ENCODE data around the gene IGF2BP3. TPM values are rescaled to one million over a fixed set of nuclear protein-coding genes. Genes with fewer than 3 reads are reported as not detected.

IGF2BP3 gene
- total RNA-seq, 1 experiment from 2014 or later, result 11.7 TPM

DNA sequence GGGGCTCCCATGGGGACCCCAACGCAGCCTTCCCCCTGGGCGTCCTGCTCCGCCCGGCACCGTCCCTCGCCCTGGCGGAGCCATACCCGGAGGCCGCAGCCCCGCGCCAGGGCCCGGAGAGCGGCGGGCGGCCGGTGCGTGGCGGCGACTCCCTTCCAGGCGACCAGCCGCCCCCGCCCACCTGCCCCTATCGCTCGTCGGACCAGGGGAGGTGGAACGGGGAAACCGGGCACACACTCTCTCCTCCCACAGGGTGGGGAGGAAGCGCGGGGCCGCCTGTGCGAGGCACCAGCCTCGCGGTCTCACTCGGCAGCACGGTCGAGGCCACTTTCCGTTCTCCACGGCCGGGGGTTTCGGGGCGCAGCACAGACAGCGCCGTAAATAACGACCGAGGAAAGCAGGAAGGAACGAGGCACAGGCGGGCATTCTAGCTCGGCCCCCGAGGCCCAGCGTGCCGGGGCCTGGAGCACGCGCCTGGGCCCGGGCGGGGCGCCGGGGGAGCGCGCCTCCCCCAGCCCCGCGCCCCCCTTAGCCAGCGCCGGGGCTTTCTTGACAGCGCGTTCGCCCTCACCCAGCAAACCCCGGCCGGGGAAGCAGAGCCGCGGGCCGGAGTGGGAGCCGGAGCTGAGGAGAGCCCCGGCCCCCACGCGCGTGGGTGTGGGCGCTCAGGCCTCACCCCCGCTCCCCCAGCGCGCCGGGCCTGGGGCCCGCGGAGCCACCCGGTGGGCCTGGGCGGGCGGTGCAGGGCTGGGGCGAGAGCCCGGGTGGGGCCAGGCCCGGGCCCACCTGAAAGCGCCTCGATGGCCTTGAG lies 936 bp downstream of the IGF2BP3 start:
- no peaks in the 10 kb centered on the region for H3K36me3 ChIP-seq (ENCODE audit: low read depth, low read length)
- ChIA-PET CTCF (no interaction called here), POLR2A (ENCODE audit: unreplicated experiment) (interaction anchor here (0.5 kb wide), 1 partner anchor 236 kb away, joined by 3 read pairs; no protein-coding TSS in a partner anchor)
- peak overlapping the region; percentile 79 for H3K9ac ChIP-seq (ENCODE audit: low read length)
- peak overlapping the region; percentile 79; the same call in 1 of the 2 replicates for H3K27ac ChIP-seq (ENCODE audit: low read length)
- intact Hi-C loops (cut with micrococcal nuclease), result no loop called here
- ATAC-seq (no peak), DNase-seq (no peak)
- 0 out of 2 replicates have a peak, but pooled peaks cover 2% of the 10 kb centered on the region for H3K27me3 ChIP-seq (ENCODE audit: low read length)
- no peaks in the 10 kb centered on the region for H4K20me1 ChIP-seq (ENCODE audit: low read length)
- peak overlapping the region; percentile 84 for H3K4me2 ChIP-seq (ENCODE audit: low read length)
- H3K4me1 ChIP-seq (ENCODE audit: insufficient read depth, low read length), result peaks cover 48% of the 10 kb centered on the region
- H3K79me2 ChIP-seq (ENCODE audit: low read length), result peaks cover 57% of the 10 kb centered on the region
- H3K9me3 ChIP-seq (ENCODE audit: low read length), result no peaks in the 10 kb centered on the region
- H3K9me2 ChIP-seq (replicated peaks; ENCODE audit: low read length), result no peaks in the 10 kb centered on the region
- H3F3A ChIP-seq (ENCODE audit: low read length, unreplicated experiment), result no peaks in the 10 kb centered on the region
- H2AFZ ChIP-seq (ENCODE audit: low read length), result no peak overlapping the region
- no TSS peak for BruUV-seq (replicated peaks)
- H3K4me3 ChIP-seq (ENCODE audit: low read length), result peak overlapping the region; percentile 73
- TF ChIP-seq EZH2 (IDR thresholded peaks at IDR 0.05; ENCODE audit: low read length, unreplicated experiment) (no peak), EZH2phosphoT487 (IDR thresholded peaks at IDR 0.05; ENCODE audit: borderline replicate concordance, low read length) (no peak)
- TF ChIP-seq, protein P1, sequence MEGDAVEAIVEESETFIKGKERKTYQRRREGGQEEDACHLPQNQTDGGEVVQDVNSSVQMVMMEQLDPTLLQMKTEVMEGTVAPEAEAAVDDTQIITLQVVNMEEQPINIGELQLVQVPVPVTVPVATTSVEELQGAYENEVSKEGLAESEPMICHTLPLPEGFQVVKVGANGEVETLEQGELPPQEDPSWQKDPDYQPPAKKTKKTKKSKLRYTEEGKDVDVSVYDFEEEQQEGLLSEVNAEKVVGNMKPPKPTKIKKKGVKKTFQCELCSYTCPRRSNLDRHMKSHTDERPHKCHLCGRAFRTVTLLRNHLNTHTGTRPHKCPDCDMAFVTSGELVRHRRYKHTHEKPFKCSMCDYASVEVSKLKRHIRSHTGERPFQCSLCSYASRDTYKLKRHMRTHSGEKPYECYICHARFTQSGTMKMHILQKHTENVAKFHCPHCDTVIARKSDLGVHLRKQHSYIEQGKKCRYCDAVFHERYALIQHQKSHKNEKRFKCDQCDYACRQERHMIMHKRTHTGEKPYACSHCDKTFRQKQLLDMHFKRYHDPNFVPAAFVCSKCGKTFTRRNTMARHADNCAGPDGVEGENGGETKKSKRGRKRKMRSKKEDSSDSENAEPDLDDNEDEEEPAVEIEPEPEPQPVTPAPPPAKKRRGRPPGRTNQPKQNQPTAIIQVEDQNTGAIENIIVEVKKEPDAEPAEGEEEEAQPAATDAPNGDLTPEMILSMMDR (conservative IDR thresholded peaks at IDR 0.05; ENCODE audit: low read depth, low read length), result no peak

DNA sequence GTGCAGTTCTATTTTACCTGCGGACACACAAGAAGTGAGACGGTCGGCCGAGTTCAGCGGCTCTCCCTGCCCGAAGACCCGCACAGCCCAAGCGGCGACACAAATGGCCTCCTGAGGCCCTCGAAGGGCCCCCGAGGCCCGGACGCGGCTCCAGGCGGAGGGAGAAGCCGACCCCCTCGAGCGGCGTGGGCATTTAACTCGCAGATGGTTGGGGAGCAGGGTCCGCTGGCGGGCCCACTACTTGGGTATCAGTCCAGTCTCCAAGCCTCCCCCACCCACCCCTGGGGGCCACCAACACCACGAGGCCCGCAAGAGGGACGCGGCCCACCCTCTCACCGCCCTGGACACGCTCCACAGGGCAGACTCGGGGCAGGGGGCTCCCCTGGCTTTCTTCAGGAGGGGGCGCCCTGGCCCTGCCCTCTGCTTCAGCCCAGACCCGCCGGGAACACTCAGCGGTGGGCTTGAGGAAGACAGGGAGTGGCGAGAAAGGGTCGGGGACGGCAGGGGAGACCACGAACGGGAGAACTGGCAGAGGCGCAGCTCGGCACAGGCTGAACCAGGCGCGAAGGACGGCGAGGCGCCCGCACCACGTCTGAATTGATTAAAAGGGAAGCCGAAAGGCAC lies 1.7 kb downstream of the IGF2BP3 start:
- CTCF ChIA-PET, result interaction anchor here (0.5 to 1.4 kb wide), 3 partner anchors 111 to 1631 kb away, joined by 3 to 5 read pairs (median 5); no protein-coding TSS in a partner anchor
- TF ChIP-seq EZH2 (IDR thresholded peaks at IDR 0.05; ENCODE audit: low read length, unreplicated experiment) (no peak), EZH2phosphoT487 (IDR thresholded peaks at IDR 0.05; ENCODE audit: borderline replicate concordance, low read length) (no peak)
- TF ChIP-seq, protein P1 (conservative IDR thresholded peaks at IDR 0.05; ENCODE audit: low read depth, low read length), result no peak
- Histone ChIP-seq H2AFZ (ENCODE audit: low read length) (peak overlapping the region; percentile 69), H3K27ac (ENCODE audit: low read length) (no peak overlapping the region; the same call in 1 of the 2 replicates), H3F3A (ENCODE audit: low read length, unreplicated experiment) (no peaks in the 10 kb centered on the region), H3K9ac (ENCODE audit: low read length) (peak overlapping the region; percentile 61), H3K79me2 (ENCODE audit: low read length) (peaks cover 64% of the 10 kb centered on the region), H4K20me1 (ENCODE audit: low read length) (no peaks in the 10 kb centered on the region), H3K4me2 (ENCODE audit: low read length) (peak overlapping the region; percentile 84), H3K27me3 (ENCODE audit: low read length) (no peaks in the 10 kb centered on the region), H3K36me3 (ENCODE audit: low read depth, low read length) (no peaks in the 10 kb centered on the region), H3K9me2 (replicated peaks; ENCODE audit: low read length) (no peaks in the 10 kb centered on the region), H3K4me3 (ENCODE audit: low read length) (peak overlapping the region; percentile 65), H3K4me1 (ENCODE audit: insufficient read depth, low read length) (peaks cover 53% of the 10 kb centered on the region), H3K9me3 (ENCODE audit: low read length) (no peaks in the 10 kb centered on the region)
- POLR2A ChIA-PET (ENCODE audit: unreplicated experiment), result no interaction called here
- ATAC-seq, result no peak
- DNase-seq, result no peak
- intact Hi-C loops (cut with micrococcal nuclease), result no loop called here
- BruUV-seq (replicated peaks), result no TSS peak
